ENCODE measurements around the gene SAYSD1. TPM values are rescaled to one million over a fixed set of nuclear protein-coding genes. Genes with fewer than 3 reads are reported as not detected.

The SAYSD1 gene, protein sequence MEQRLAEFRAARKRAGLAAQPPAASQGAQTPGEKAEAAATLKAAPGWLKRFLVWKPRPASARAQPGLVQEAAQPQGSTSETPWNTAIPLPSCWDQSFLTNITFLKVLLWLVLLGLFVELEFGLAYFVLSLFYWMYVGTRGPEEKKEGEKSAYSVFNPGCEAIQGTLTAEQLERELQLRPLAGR
- 8.2 and 10.8 TPM in 2 replicates for total RNA-seq (ENCODE audit: low replicate concordance)

- H3K36me3 Mint-ChIP-seq = no peaks in the 10 kb centered on the region
- Histone ChIP-seq H3K4me2 (peak within 1 kb of the TSS; percentile 91), H3K4me1 (peaks cover 12% of the 10 kb centered on the region), H3K27ac (no peak within 1 kb of the TSS), H3K36me3 (no peaks in the 10 kb centered on the region), H3K4me3 (peak within 1 kb of the TSS; percentile 60), H3K27me3 (peaks cover 7% of the 10 kb centered on the region), H4K20me1 (ENCODE audit: low read depth) (no peaks in the 10 kb centered on the region), H3F3A (ENCODE audit: low read depth) (no peaks in the 10 kb centered on the region), H3K9ac (no peak within 1 kb of the TSS), H2AFZ (replicated peaks) (peak within 1 kb of the TSS; percentile 94), H3K79me2 (ENCODE audit: low read depth) (peaks cover 4% of the 10 kb centered on the region), H3K9me3 (ENCODE audit: low read depth) (no peaks in the 10 kb centered on the region)
- H3K27ac Mint-ChIP-seq = no peak within 1 kb of the TSS
- no peaks in the 10 kb centered on the region for H3K9me3 Mint-ChIP-seq
- DNase-seq (ENCODE audit: low spot score) = peak; percentile 99
- H3K4me3 Mint-ChIP-seq = peak within 1 kb of the TSS; percentile 88
- TF ChIP-seq, protein P1, sequence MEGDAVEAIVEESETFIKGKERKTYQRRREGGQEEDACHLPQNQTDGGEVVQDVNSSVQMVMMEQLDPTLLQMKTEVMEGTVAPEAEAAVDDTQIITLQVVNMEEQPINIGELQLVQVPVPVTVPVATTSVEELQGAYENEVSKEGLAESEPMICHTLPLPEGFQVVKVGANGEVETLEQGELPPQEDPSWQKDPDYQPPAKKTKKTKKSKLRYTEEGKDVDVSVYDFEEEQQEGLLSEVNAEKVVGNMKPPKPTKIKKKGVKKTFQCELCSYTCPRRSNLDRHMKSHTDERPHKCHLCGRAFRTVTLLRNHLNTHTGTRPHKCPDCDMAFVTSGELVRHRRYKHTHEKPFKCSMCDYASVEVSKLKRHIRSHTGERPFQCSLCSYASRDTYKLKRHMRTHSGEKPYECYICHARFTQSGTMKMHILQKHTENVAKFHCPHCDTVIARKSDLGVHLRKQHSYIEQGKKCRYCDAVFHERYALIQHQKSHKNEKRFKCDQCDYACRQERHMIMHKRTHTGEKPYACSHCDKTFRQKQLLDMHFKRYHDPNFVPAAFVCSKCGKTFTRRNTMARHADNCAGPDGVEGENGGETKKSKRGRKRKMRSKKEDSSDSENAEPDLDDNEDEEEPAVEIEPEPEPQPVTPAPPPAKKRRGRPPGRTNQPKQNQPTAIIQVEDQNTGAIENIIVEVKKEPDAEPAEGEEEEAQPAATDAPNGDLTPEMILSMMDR (IDR thresholded peaks at IDR 0.05) = no peak
- no peak for TF ChIP-seq EZH2phosphoT487 (IDR thresholded peaks at IDR 0.05)
- TF ChIP-seq EZH2 (IDR thresholded peaks at IDR 0.05) = no peak
- H3K27me3 Mint-ChIP-seq (ENCODE audit: insufficient read depth, low read depth) = no peaks in the 10 kb centered on the region
- H3K4me1 Mint-ChIP-seq = peaks cover 12% of the 10 kb centered on the region
These were observed at the start of gene SAYSD1 for GRCh38 chr6:39114704-39115599. TSS of gene SAYSD1 (minus strand) at chr6:39115186. CDS start at chr6:39115089, 97 bp downstream.

- peaks cover 7% of the 10 kb centered on the region for H3K27me3 Mint-ChIP-seq (ENCODE audit: insufficient read depth, low read depth)
- Histone ChIP-seq H2AFZ (replicated peaks) (no peak overlapping the region), H3K4me3 (no peak overlapping the region), H3K27me3 (no peaks in the 10 kb centered on the region), H3K27ac (no peak overlapping the region), H3K9me3 (ENCODE audit: low read depth) (no peaks in the 10 kb centered on the region), H4K20me1 (ENCODE audit: low read depth) (no peaks in the 10 kb centered on the region), H3K79me2 (ENCODE audit: low read depth) (no peaks in the 10 kb centered on the region), H3K36me3 (no peaks in the 10 kb centered on the region), H3K4me2 (no peak overlapping the region), H3K9ac (no peak overlapping the region), H3K4me1 (peaks cover 7% of the 10 kb centered on the region), H3F3A (ENCODE audit: low read depth) (peaks cover 6% of the 10 kb centered on the region)
- H3K9me3 Mint-ChIP-seq = peaks cover 12% of the 10 kb centered on the region
- no peak overlapping the region for H3K4me3 Mint-ChIP-seq
- H3K27ac Mint-ChIP-seq = no peak overlapping the region
- no peaks in the 10 kb centered on the region for H3K4me1 Mint-ChIP-seq
- peaks cover 5% of the 10 kb centered on the region for H3K36me3 Mint-ChIP-seq
- DNase-seq (ENCODE audit: low spot score) = no peak
- no peak for TF ChIP-seq EZH2phosphoT487 (IDR thresholded peaks at IDR 0.05)
- TF ChIP-seq EZH2 (IDR thresholded peaks at IDR 0.05) = no peak
- TF ChIP-seq, protein P1 (IDR thresholded peaks at IDR 0.05) = no peak
These were observed 42.5 kb upstream of the SAYSD1 start for GRCh38 chr6:39157511-39157910.

- DNase-seq (ENCODE audit: low spot score) = no peak
- H3K4me1 ChIP-seq = peaks cover 7% of the 10 kb centered on the region
- no peak overlapping the region for H3K27ac ChIP-seq
- no peaks in the 10 kb centered on the region for H4K20me1 ChIP-seq (ENCODE audit: low read depth)
- H3K79me2 ChIP-seq (ENCODE audit: low read depth) = no peaks in the 10 kb centered on the region
- Mint-ChIP-seq H3K9me3 (peaks cover 12% of the 10 kb centered on the region), H3K4me1 (no peaks in the 10 kb centered on the region), H3K27ac (no peak overlapping the region), H3K36me3 (peaks cover 5% of the 10 kb centered on the region), H3K27me3 (ENCODE audit: insufficient read depth, low read depth) (peaks cover 11% of the 10 kb centered on the region), H3K4me3 (no peak overlapping the region)
- no peaks in the 10 kb centered on the region for H3K9me3 ChIP-seq (ENCODE audit: low read depth)
- no peak overlapping the region for H3K9ac ChIP-seq
- no peak overlapping the region for H2AFZ ChIP-seq (replicated peaks)
- no peak overlapping the region for H3K4me3 ChIP-seq
- TF ChIP-seq EZH2phosphoT487 (IDR thresholded peaks at IDR 0.05) = no peak
- TF ChIP-seq EZH2 (IDR thresholded peaks at IDR 0.05) = no peak
- TF ChIP-seq, protein P1 (IDR thresholded peaks at IDR 0.05) = no peak
- H3K4me2 ChIP-seq = no peak overlapping the region
- peaks cover 6% of the 10 kb centered on the region for H3F3A ChIP-seq (ENCODE audit: low read depth)
- peaks cover 1% of the 10 kb centered on the region for H3K27me3 ChIP-seq
- H3K36me3 ChIP-seq = no peaks in the 10 kb centered on the region
These were observed 41.8 kb upstream of the SAYSD1 start for GRCh38 chr6:39156801-39157200.

Data from neural progenitor cell (in vitro differentiated cells).